T-cell (primary cell): Measurements from ENCODE around the gene SNX2. TPM values are rescaled to one million over a fixed set of nuclear protein-coding genes. Genes with fewer than 3 reads are reported as not detected.

ENCODE experiments used
- ATAC-seq, 4 experiments: fragments of 200-7000 bp in 3 of 4; fragments of 150-1000 bp in 1 of 4; cut with Tn5 transposase; replicated peaks in 1 of 4; 1 replicate in 3 of 4; 2 replicates in 1 of 4; pipeline ENCODE4 v1.10.0; 2021; ENCODE audit warnings: moderate library complexity in 3 of 4, mild to moderate bottlenecking in 2 of 4, moderate number of reproducible peaks in 1 of 4
- CTCF ChIA-PET, 2 donors: fragments of 300-600 bp; sonication (Branson Sonifier 250); formaldehyde crosslinking; loops; one replicate each; lab custom pipeline; 2022; ENCODE audit warnings: antibody characterized with exemption in 2 of 2; lab: Charles Lee
- POLR2A ChIA-PET, 2 donors: fragments of 300-600 bp; sonication (Branson Sonifier 250); formaldehyde crosslinking; loops; one replicate each; lab custom pipeline; 2022; ENCODE audit warnings: antibody characterized with exemption in 2 of 2; lab: Charles Lee
- DNase-seq, 35 experiments: peaks; one replicate each; pipeline versions ENCODE4 v3.0.0 to v3.0.0-alpha.2; 2013 to 2023
- H3K27ac ChIP-seq: one replicate; pipeline ENCODE4 v1.5.1; 2013; ENCODE audit warnings: low read length
- H3K27me3 ChIP-seq, 2 experiments: replicated peaks in 1 of 2; 1 replicate in 1 of 2; 2 replicates in 1 of 2; pipeline versions ENCODE4 v1.6.1 to v1.7.0; 2013; ENCODE audit warnings: low read length in 1 of 2, mixed read lengths in 1 of 2; ENCODE audit not compliant: control insufficient read depth in 2 of 2, insufficient read depth in 2 of 2; ENCODE audit errors: extremely low read depth in 1 of 2
- H3K36me3 ChIP-seq, 2 donors: 1 replicate in 1 of 2; 2 replicates in 1 of 2; pipeline versions ENCODE4 v1.6.1 to v1.7.0; 2013; ENCODE audit warnings: low read length in 1 of 2; ENCODE audit not compliant: control insufficient read depth in 2 of 2, insufficient read depth in 1 of 2; ENCODE audit errors: extremely low read depth in 1 of 2
- H3K4me1 ChIP-seq, 2 experiments: 1 replicate in 1 of 2; 2 replicates in 1 of 2; pipeline versions ENCODE4 v1.6.1 to v1.7.0; 2013; ENCODE audit warnings: low read length in 2 of 2, mixed read lengths in 1 of 2; ENCODE audit not compliant: insufficient read depth in 2 of 2, control insufficient read depth in 1 of 2; ENCODE audit errors: extremely low read depth in 1 of 2
- H3K4me3 ChIP-seq, 2 donors: 1 replicate in 1 of 2; 2 replicates in 1 of 2; pipeline versions ENCODE4 v1.5.1 to v1.7.0; 2013; ENCODE audit warnings: mild to moderate bottlenecking in 2 of 2, low read length in 1 of 2, moderate library complexity in 1 of 2; ENCODE audit not compliant: control insufficient read depth in 1 of 2; ENCODE audit errors: extremely low read depth in 1 of 2
- H3K9me3 ChIP-seq: 2 replicates; pipeline ENCODE4 v1.7.0; 2013
- H3K27ac Mint-ChIP-seq, 2 donors: one replicate each; pipeline ENCODE4 v1.8.0; 2020 to 2021; ENCODE audit warnings: mild to moderate bottlenecking in 2 of 2, mixed read lengths in 2 of 2
- H3K27me3 Mint-ChIP-seq, 2 donors: one replicate each; pipeline ENCODE4 v1.8.0; 2021 to 2022; ENCODE audit warnings: mixed read lengths in 2 of 2
- H3K36me3 Mint-ChIP-seq: one replicate; pipeline ENCODE4 v1.8.0; 2021; ENCODE audit warnings: mixed read lengths
- H3K4me1 Mint-ChIP-seq, 3 donors: one replicate each; pipeline ENCODE4 v1.8.0; 2020 to 2022; ENCODE audit warnings: mixed read lengths in 3 of 3, mild to moderate bottlenecking in 1 of 3
- H3K4me3 Mint-ChIP-seq, 3 donors: one replicate each; pipeline ENCODE4 v1.8.0; 2020 to 2022; ENCODE audit warnings: mild to moderate bottlenecking in 3 of 3, mixed read lengths in 3 of 3, moderate library complexity in 3 of 3
- H3K9me3 Mint-ChIP-seq, 3 donors: one replicate each; pipeline ENCODE4 v1.8.0; 2020 to 2022; ENCODE audit warnings: mixed read lengths in 3 of 3
- WGBS: methylation state at CpG from one replicate; pipeline ENCODE4 v1.1.5; 2013; ENCODE audit warnings: missing lambda C conversion rate; ENCODE audit not compliant: insufficient coverage; 5-methylcytosine and 5-hydroxymethylcytosine counted together
- total RNA-seq, 35 experiments: library from RNA in 6 of 35; stranded (reverse) in 6 of 35; fragments of 120-200 nt in 1 of 35; gene quantifications; one replicate each; pipeline versions ENCODE4 v1.2.1 to v1.2.4 and lab custom pipeline; 2013 to 2026

SNX2 gene
- total RNA-seq, 5 donors from 2014 or later (not counting 1 experiment from before 2014, with no cell fraction given): 41.8 to 56.3 (median 47.8) TPM

- no peaks in the 10 kb centered on the region for H3K27me3 ChIP-seq
- no peak for ATAC-seq
- Mint-ChIP-seq H3K4me3 (no peak overlapping the region), H3K27me3 (peaks cover 8 to 10% of the 10 kb centered on the region in 2 donors), H3K36me3 (no peaks in the 10 kb centered on the region), H3K9me3 (no peaks in the 10 kb centered on the region), H3K27ac (no peak overlapping the region), H3K4me1 (no peaks in the 10 kb centered on the region)
- no peaks in the 10 kb centered on the region for H3K4me1 ChIP-seq
- POLR2A ChIA-PET: interaction anchor here in 1 of 2 donors (0.6 kb wide), 1 partner anchor 15 kb away, joined by 4 read pairs; no protein-coding TSS in a partner anchor
- H3K4me3 ChIP-seq: no peak overlapping the region
- CTCF ChIA-PET: interaction anchor here in 1 of 2 donors (0.5 to 1.5 kb wide), 2 partner anchors 9 to 58 kb away, joined by 4 read pairs; partner anchors contain the start of gene SNX2
- H3K27ac ChIP-seq: no peak overlapping the region
- no peaks in the 10 kb centered on the region for H3K9me3 ChIP-seq
- no peaks in the 10 kb centered on the region for H3K36me3 ChIP-seq
- no peak for DNase-seq
Observed at GRCh38 chr5:122766130-122766529, 8.8 kb upstream of the SNX2 start.

- POLR2A ChIA-PET: no interaction called here
- peaks cover 2 to 3% of the 10 kb centered on the region in 2 experiments for H3K4me1 ChIP-seq
- 86% methylated on average over 1 of the region's 3 CpGs for WGBS
- no peak overlapping the region for H3K4me3 Mint-ChIP-seq
- H3K27me3 Mint-ChIP-seq: peaks cover 8 to 10% of the 10 kb centered on the region in 2 donors
- no peak overlapping the region for H3K27ac ChIP-seq
- H3K4me3 ChIP-seq: no peak overlapping the region
- CTCF ChIA-PET: no interaction called here
- no peaks in the 10 kb centered on the region for H3K36me3 Mint-ChIP-seq
- DNase-seq (no peak), ATAC-seq (no peak)
- peaks cover 3 to 10% (median 7%) of the 10 kb centered on the region in 3 donors for H3K4me1 Mint-ChIP-seq
- H3K27ac Mint-ChIP-seq: no peak overlapping the region
- no peaks in the 10 kb centered on the region for H3K9me3 Mint-ChIP-seq
- no peaks in the 10 kb centered on the region for H3K9me3 ChIP-seq
- no peaks in the 10 kb centered on the region for H3K36me3 ChIP-seq
- H3K27me3 ChIP-seq: no peaks in the 10 kb centered on the region
Observed at GRCh38 chr5:122770477-122770876, 4.4 kb upstream of the SNX2 start.

GRCh38 chr5:122772446-122772845, 2.4 kb upstream of the SNX2 start:
- Mint-ChIP-seq H3K27me3 (peaks cover 8 to 10% of the 10 kb centered on the region in 2 donors), H3K36me3 (no peaks in the 10 kb centered on the region), H3K27ac (no peak overlapping the region), H3K9me3 (no peaks in the 10 kb centered on the region), H3K4me1 (peaks cover 22 to 28% (median 25%) of the 10 kb centered on the region in 3 donors), H3K4me3 (no peak overlapping the region)
- CTCF ChIA-PET: no interaction called here
- H3K27me3 ChIP-seq: no peaks in the 10 kb centered on the region
- no peak overlapping the region for H3K4me3 ChIP-seq
- ATAC-seq: no peak
- POLR2A ChIA-PET: no interaction called here
- no CpG with 5 or more reads among the region's 1 CpG for WGBS
- no peaks in the 10 kb centered on the region for H3K36me3 ChIP-seq
- H3K9me3 ChIP-seq: no peaks in the 10 kb centered on the region
- peaks cover 5 to 15% of the 10 kb centered on the region in 2 experiments for H3K4me1 ChIP-seq
- no peak overlapping the region for H3K27ac ChIP-seq
- DNase-seq: no peak

GRCh38 chr5:122773619-122774018, 1.3 kb upstream of the SNX2 start:
- no CpG with 5 or more reads among the region's 3 CpGs for WGBS

GRCh38 chr5:122774519-122774860, 390 bp upstream of the SNX2 start:
- DNase-seq: no peak
- no peaks in the 10 kb centered on the region for H3K36me3 ChIP-seq
- H3K27me3 ChIP-seq: no peaks in the 10 kb centered on the region
- H3K4me3 ChIP-seq: peak overlapping the region; percentile 32 to 92
- ChIA-PET POLR2A (interaction anchor here in 1 of 2 donors (0.5 kb wide), 1 partner anchor 209 kb away, joined by 3 read pairs; no protein-coding TSS in a partner anchor), CTCF (interaction anchor here (1.4 to 2.3 kb wide), 2 partner anchors 9 to 70 kb away, joined by 4 to 10 read pairs; no protein-coding TSS in a partner anchor)
- H3K9me3 ChIP-seq: no peaks in the 10 kb centered on the region
- peaks cover 7 to 15% of the 10 kb centered on the region in 2 experiments for H3K4me1 ChIP-seq
- peak overlapping the region; percentile 50 for H3K27ac ChIP-seq
- Mint-ChIP-seq H3K27ac (peak overlapping the region; percentile 86 to 89), H3K4me3 (peak overlapping the region; percentile 93 to 98 (median 94)), H3K27me3 (peaks cover 3 to 7% of the 10 kb centered on the region in 2 donors), H3K9me3 (no peaks in the 10 kb centered on the region), H3K36me3 (peaks cover 9% of the 10 kb centered on the region), H3K4me1 (peaks cover 40 to 46% (median 42%) of the 10 kb centered on the region in 3 donors)
- ATAC-seq: peak; percentile 4 to 22 (median 16)
- WGBS: 28% methylated on average over 4 of the region's 8 CpGs

More at GRCh38 chr5:122773619-122774018, 1.3 kb upstream of the SNX2 start:
- Mint-ChIP-seq H3K36me3 (peaks cover 5% of the 10 kb centered on the region), H3K27me3 (peaks cover 3 to 7% of the 10 kb centered on the region in 2 donors), H3K27ac (peak overlapping the region in 1 of 2 donors; percentile 51), H3K4me1 (peaks cover 33 to 38% (median 33%) of the 10 kb centered on the region in 3 donors), H3K4me3 (peak overlapping the region; percentile 50 to 98 (median 59)), H3K9me3 (no peaks in the 10 kb centered on the region)
- H3K27me3 ChIP-seq: no peaks in the 10 kb centered on the region
- CTCF ChIA-PET: interaction anchor here in 1 of 2 donors (0.6 to 0.7 kb wide), 2 partner anchors 8 to 71 kb away, joined by 3 read pairs; no protein-coding TSS in a partner anchor
- no peak overlapping the region for H3K27ac ChIP-seq
- POLR2A ChIA-PET: interaction anchor here in 1 of 2 donors (1.0 kb wide), 1 partner anchor 650 kb away, joined by 3 read pairs; no protein-coding TSS in a partner anchor
- DNase-seq: peak in 1 of 35 experiments; percentile 4
- no peaks in the 10 kb centered on the region for H3K9me3 ChIP-seq
- H3K4me1 ChIP-seq: peaks cover 7 to 15% of the 10 kb centered on the region in 2 experiments
- no peak for ATAC-seq
- H3K36me3 ChIP-seq: no peaks in the 10 kb centered on the region
- no peak overlapping the region for H3K4me3 ChIP-seq

- peak in 1 of 4 experiments; percentile 0 for ATAC-seq
- CTCF ChIA-PET: interaction anchor here (0.6 to 2.3 kb wide), 4 partner anchors 11 to 648 kb away, joined by 3 to 10 read pairs (median 4); partner anchors contain the start of gene CEP120 (in 1 of the 2)
Observed at GRCh38 chr5:122775550-122776542, 966 bp downstream of the SNX2 start.

More at GRCh38 chr5:122775550-122776542, 966 bp downstream of the SNX2 start:
- peak overlapping the region; percentile 84 to 89 for H3K27ac Mint-ChIP-seq
- peaks cover 13% of the 10 kb centered on the region for H3K36me3 Mint-ChIP-seq
- H3K4me3 ChIP-seq: peak overlapping the region; percentile 59 to 92
- H3K36me3 ChIP-seq: no peaks in the 10 kb centered on the region
- peaks cover 7 to 15% of the 10 kb centered on the region in 2 experiments for H3K4me1 ChIP-seq
- no peaks in the 10 kb centered on the region for H3K9me3 ChIP-seq
- H3K27me3 Mint-ChIP-seq: no peaks in the 10 kb centered on the region
- peak in 1 of 35 experiments; percentile 3 for DNase-seq
- no peaks in the 10 kb centered on the region for H3K27me3 ChIP-seq
- peak overlapping the region; percentile 89 for H3K27ac ChIP-seq
- H3K9me3 Mint-ChIP-seq: no peaks in the 10 kb centered on the region
- WGBS: 8% methylated on average over 8 of the region's 14 CpGs
- peak overlapping the region; percentile 93 to 98 (median 94) for H3K4me3 Mint-ChIP-seq
- POLR2A ChIA-PET: interaction anchor here (0.5 to 0.9 kb wide), 3 partner anchors 31 to 760 kb away, joined by 3 to 9 read pairs (median 5); no protein-coding TSS in a partner anchor
- H3K4me1 Mint-ChIP-seq: peaks cover 51 to 57% (median 55%) of the 10 kb centered on the region in 3 donors
